Epithelial cell of prostate (primary cell): ENCODE measurements around the gene KRT74.

Experiments used
- DNase-seq: peaks from one replicate; pipeline ENCODE4 v3.0.0-alpha.2; 2011; ENCODE audit warnings: low read depth, low spot score
- H3K27ac ChIP-seq: fragments of 450-650 bp; 2 replicates; pipeline ENCODE4 v1.5.1; 2017; ENCODE audit warnings: mild to moderate bottlenecking

Gene KRT74

DNA sequence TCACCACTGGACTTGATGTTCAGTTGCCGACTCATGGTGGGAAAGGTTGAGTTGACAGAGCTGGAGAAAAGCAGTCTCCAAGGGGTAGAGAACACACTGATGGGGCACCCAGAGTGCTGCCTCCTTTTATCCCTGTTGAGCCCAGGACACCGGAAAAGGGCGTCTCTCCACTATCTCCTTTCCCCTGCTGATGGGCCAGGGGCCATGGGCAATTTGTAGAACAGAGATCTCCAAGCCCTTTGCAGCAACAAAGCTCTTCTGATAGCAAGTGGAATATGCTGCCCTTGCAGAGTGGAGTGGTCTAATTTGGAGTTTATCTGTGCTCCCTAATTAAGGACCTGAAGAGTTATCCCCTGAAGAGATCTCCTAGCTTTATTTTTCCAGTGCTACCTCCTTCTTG, at the start of gene KRT74:
Gene KRT74 (minus strand): TSS at position 101 of the 400 bp plus-strand sequence. CDS start 66 bp downstream, at position 35.
- DNase-seq = no peak
- H3K27ac ChIP-seq = no peak within 1 kb of the TSS

DNA sequence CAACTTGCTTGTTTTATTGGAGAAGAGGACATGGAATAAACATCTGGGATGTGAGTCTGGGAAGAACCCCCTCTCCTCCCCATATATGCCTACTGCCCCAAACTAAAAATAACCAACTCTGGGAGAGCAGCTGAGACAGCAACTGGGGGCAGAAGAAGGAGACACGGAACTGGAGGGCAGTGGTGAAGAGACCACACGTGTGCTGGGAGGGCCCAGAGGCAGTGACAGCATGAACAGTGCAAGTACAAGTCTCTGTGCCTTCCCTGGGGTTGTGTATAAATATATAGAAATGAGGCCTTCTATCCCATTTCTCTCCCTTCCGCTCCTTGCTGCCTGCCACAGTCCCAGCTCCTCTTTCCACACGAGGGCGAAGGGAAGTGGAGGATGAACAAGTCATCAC, 48.7 kb upstream of the KRT74 start:
- DNase-seq = no peak
- H3K27ac ChIP-seq = no peak overlapping the region

DNA sequence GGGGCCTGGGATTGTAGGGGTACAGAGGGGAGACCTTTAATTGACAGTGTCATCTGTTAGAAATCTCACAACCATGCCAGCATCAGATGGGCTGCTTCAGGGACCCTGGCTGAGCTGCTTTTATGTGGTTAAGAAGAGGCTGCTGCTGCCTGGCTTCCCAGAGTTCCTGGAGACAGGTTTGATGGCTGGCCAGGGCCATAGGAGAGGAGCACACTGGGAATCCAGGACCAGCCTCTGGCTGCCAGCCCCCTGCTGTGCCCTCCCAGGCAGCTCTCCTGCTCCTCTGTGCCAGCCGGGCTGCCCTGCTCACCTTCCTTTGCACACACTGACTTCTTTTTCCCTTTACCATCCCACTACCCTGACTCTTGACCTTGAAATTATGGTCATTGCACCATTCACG, 45.2 kb upstream of the KRT74 start:
- DNase-seq = no peak
- H3K27ac ChIP-seq = no peak overlapping the region

DNA sequence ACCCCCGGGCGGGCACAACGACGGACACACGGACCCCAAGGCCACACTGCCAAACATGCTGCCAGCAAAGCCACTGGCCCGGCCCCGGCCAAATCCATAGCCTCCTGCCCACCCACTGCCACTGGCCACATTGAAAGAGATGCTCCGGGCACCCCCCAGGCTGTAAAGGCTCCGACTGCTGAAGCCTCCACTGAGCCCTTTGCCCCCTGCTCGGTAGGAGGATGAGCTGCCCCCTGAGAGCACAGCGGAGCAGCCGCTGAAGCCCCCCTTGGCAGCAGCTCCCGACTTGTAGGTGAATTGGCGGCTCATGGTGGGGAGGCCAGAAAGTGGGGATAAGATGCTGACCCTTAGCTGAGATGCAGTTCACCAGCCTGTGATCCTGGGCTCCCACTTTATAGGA, 44.6 kb upstream of the KRT74 start, which contains the start of gene KRT73:
Gene KRT73 (minus strand): TSS at position 344 of the 400 bp plus-strand sequence. CDS start 35 bp downstream, at position 309.
- DNase-seq = no peak
- no peak within 1 kb of the TSS for H3K27ac ChIP-seq

DNA sequence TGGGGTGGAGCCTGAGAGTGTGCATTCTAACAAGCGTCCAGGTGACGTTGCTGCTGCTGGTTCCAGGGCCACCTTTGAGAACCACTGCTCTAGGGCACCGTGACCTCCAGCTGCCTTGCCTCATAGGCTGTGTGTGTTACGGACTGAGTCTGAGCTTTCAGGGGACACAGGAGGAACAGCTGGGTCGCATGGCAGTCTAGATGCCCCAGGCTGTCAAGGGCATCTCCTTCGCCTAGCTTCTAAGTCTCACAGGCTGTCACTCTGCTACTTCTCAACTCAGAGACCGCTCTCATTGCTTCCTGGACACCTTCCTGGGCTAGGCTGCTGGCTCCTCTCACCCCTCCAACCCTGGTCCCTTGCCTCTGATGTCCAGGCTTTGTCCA, 43.8 kb upstream of the KRT74 start:
- H3K27ac ChIP-seq = no peak overlapping the region
- DNase-seq = no peak

DNA sequence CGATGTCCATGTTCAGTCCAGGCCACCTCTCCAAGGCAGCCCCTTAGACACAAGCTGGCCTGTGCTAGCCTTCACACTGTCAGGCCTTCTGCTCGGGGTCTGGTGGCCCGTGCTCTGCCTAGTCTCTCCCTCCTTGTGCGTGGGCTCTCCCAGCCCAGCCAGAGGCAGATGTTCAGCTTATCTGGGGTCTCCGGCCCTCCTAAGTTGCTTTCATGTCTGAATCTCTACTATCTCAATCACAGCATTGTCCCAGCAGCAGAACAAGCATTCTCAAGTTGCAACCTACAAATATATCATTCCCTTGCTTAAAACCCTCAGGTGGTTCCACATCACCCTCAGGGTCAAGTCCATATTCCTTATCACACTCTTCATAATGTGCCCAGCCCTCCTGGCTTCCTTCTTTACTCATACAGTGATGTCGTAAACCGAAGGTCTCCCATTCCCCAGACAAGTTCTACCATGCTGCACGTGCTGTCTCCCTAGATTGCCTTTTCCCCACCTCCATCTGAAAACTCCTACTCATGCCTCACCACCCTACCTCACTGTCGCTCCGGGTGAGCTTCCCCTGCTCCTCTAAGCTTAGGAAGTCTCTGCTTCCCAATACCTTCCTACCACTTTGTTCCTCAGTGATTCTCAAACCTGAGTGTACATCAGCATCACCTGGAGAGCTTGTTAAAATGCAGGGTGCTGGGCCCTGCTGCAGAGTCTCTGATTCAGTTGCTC, 43.2 kb upstream of the KRT74 start:
- H3K27ac ChIP-seq = no peak overlapping the region
- no peak for DNase-seq

DNA sequence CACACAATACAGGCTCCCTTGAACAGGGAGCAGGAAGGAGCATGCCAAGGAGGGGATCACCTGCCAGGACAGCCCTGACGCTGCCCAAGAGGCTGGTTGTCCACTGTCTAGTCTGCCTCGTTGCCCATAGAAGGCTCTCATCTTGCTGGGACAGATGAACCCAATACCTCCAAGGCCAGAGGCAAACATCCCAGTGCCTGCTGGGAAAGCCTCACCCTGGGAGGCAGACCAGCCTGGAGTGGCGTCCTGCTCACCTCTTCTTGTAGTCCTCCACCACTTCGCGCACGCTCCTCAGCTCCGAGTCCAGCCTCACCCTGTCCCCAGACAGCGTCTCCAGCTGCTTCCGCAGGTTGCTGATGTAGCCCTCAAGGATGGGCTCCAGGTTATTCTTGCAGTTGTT, 42.3 kb upstream of the KRT74 start:
- no peak for DNase-seq
- H3K27ac ChIP-seq = no peak overlapping the region

DNA sequence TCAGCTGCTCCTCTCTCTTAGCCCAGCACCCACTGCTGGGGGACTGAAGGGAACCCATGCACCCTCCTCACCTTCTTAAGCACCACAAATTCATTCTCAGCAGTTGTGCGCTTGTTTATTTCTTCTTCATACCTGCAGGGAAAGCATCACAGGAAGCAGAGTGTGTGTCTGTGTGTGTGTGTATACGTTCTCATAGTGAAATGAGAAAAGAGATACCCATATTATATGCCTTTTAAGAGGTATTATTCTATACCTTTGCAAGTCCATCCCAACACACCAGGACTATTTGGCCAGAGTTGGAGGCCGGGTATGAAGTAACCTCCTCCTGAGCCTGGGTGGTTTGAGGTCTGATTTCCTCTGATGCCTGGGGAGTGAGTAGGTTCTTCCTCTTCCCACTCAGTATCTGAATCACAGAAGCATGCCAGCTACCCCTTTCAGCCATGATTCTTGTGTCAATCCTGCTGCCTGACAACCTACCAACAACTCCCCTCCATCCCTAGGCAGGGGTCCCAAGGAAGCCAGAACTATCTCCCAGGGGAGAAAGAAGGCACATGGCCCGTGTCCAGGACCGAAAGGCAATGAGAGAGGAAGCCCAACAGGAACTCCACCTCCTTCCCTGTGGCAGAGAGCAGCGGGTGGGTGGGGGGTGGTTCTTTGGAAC, 41.7 kb upstream of the KRT74 start:
- no peak for DNase-seq
- no peak overlapping the region for H3K27ac ChIP-seq

DNA sequence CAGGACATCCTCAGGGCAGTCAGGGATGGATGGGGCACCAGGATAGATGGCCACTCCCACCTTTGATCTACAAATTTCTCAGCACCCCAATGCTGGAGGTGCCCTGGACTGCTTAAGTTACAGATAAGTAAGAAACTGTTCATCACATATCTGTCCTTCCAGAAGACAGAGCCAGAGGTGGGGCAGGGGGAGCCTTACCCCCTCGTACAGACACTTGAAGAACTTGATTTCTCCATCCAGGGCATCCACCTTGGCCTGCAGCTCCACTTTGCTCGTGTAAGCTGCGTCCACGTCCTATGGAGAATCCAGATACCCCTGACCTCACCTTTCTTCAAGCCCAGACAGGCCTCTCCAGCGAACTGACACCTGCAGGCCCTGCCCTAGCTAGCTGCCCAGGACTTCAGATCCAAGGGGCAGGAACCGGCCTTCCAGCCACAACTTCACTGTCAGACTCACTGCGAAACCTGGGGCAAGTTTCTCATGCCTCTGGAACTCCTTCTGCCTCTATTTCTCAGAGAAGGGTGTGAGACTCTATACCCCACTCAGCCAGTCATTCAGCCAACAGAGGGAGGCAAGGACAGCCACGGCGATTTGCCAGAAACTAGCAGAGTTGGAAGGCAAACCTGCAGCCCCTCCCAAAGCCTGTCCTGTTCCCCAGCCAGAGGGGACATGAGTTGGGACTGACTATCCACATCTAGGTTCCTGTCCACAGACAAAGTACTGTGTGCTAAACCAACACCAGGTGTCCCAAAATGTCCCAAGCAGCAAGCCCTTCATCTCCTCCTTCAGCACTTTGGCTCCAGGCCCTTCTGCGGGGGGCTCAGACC, 41.0 kb upstream of the KRT74 start:
- no peak for DNase-seq

DNA sequence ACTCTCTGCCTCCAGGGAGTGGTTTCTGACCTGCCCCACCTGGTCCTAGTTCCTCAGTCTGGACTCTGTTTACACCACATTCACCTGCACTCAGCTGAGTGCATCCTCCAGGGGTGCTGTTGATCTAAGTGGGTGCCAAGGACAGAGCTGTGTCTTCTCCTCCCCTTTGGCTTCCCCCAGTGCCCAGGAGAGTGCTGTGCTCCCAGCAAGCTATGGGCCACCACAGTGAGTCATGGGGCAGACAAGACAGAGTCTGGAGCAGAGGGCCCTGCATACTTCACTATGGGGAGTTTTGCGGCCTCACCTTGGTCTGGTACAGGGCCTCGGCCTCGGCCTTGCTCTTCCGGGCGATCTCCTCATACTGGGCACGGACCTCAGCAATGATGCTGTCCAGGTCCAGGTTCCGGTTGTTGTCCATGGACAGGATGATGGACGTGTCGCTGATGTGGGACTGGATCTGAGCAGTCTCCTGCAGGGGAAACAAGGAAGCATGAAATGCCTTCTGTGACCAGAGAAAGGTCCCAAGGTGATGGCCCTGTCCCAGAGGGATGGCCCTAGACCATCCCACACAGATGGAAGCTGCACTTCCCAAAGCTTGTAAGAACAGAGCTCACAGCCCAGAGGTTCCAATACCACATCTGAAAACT, 39.9 kb upstream of the KRT74 start:
- H3K27ac ChIP-seq = no peak overlapping the region
- no peak for DNase-seq

More for the DNA sequence above, 41.0 kb upstream of the KRT74 start:
- H3K27ac ChIP-seq = no peak overlapping the region

DNA sequence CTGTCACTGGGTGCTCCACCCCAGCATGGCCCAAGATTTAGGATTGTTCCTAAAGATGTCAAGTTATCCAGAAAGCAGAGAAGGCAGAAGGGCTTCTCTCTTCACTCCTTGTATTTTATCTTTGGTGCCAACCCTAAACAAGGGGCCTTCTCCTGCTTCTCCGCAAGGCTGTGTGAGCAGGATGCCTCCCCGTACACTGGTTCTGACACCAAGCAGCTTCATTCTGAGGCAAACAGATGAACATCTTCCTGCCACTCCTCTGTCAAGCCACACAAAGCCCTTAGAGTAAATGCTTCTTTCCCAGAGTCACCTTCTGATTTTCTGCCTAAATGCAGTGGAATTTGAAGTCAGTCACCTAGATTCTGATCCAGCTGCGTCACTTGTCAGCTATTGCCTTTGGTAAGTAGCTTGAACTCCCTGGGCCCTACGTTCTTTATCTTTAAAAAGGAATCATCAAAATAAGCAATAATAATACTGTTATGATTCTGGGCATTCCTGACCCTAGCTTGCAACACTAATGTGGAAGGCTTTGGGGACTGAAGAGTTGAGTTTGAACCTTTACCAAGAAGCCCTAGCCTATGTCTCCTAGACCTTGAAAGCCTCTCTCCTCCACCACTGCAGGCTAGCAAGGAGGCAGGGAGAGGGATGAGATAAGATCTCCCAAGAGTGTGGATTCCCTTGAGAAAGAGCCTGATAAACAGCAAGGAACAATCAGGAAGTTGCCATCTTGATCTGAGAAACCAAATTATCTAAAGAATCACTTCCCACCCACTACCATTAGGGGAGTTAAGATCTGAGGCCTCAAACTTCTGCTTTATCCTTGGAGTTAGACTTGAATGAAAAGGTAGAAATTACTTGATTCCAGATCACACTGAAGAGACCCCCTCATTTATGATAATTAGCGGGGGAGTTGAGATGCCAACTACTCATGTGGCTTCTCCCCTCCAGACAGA, 39.1 kb upstream of the KRT74 start:
- no peak overlapping the region for H3K27ac ChIP-seq
- DNase-seq = no peak

DNA sequence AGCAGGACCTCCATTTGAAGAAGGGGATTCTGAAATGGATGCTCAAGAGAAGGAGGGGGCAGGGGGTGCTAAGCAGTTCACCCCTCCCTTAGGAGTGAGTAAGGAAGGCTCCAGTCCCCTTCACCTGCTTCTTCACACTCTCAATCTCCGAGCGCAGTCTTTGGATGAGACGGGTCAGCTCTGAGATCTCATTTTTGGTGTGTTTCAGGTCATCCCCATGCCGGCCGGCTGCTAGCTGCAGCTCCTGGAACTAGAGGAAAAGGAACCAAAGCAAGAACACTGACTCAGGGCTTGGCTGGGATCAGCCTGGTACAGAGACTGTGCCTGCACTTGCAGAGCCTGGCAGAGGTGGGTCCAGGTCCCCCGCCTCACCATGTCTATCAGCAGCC, 37.4 kb upstream of the KRT74 start:
- H3K27ac ChIP-seq = no peak overlapping the region
- DNase-seq = no peak

DNA sequence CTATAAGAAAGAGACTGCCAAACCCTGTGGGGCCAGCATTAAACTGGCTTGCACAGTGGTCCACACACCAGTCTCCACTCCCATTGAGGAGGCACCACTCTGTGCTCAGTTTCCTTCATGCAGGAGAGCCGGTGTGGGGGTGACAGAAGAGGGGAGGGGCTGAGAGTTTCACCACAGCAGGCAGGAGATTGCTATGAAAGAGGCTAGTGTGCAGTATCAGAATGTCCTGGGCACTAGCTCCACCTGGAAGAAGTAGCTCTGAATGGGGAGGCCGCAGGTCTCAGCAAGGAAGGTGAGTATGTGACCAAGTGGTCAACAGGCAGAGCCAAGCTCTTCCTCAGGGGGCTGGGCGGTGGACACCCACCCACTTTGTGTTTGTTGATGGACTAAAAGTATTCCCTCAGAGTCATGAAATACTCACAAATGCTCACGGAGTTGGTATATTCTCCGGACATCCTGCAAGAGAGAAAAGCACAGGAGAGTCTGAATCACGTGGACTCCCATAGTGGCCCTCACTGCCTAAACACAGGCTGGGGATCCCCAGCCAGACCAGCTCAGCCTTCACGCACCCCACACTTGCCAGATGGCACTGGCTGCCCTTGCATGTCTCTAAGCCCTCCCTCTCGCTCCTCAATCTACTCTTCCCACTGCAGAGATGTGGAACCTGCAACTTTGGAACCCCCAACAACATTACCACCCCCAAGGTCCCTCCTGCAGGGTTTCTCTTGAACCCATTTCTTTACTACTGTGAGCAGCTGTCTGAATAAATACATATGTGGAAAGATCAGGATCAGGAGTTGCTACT, 35.4 kb upstream of the KRT74 start:
- no peak for DNase-seq
- H3K27ac ChIP-seq = no peak overlapping the region

DNA sequence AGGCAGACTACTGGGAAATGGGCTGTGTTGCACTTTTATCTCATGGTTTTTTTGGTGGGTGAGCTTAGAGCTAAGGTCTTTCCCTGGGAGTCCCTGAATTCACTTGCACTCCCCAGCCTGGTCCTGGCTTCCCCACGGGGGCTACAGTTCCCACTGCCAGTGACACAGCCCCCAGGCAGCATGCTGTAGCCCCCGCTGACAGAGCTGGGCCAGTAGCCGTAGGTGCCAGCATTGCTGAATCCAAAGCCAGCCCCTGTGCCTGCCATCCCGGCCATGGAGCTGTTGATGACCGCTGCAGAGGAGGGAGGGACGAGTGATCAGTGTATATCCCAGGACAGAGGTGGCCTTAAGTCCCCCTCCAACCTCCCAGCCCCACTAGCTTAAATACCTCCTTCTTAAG, 34.5 kb upstream of the KRT74 start:
- no peak for DNase-seq
- no peak overlapping the region for H3K27ac ChIP-seq

DNA sequence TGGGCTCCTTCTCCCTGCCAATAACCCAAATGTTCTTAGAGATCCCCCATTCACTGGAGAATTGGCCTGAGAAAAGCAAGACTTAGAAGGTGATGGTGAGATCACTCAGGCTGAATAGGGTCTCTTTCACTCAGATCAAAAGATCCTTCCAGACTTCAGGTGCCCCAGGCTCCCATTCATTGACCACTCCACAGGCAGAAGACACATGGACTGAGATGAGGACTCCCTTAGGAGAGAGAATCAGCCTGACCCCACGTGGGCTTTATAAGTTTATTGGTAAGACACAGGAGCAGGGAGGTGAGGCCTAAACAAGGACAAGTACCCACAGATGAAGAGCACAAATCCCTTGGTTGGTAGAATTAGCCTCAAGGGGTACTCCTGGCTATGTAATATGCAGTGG, 33.7 kb upstream of the KRT74 start:
- no peak overlapping the region for H3K27ac ChIP-seq
- DNase-seq = no peak

DNA sequence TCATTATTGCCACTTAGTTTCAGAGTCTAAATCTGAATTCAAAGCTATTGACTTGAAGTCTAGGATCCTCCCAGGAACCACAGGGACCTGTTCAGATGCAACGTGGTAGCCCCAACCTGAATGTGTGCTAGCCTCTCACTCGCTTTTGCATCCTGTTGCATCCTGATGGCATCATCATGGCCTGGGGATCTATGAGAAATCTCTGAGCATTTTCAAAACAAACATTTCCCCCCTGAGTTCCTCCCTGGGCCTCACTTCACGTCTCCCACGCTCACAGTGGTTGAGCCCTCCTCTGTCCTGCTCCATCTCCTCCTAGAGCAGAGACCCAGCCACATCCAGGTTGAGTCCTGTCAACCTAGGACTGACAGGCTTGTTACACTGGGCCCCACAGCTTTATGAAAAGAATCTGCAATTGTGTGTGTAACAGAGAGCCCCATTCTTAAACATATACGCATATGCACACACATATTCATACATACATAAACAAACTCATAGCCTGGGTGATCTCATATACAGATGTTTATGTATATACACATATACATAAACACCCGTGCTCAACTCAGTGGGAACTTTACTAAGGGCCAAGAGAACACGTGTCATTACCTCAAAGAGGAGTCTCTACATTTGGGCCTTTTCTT, 33.1 kb upstream of the KRT74 start:
- no peak for DNase-seq
- no peak overlapping the region for H3K27ac ChIP-seq

DNA sequence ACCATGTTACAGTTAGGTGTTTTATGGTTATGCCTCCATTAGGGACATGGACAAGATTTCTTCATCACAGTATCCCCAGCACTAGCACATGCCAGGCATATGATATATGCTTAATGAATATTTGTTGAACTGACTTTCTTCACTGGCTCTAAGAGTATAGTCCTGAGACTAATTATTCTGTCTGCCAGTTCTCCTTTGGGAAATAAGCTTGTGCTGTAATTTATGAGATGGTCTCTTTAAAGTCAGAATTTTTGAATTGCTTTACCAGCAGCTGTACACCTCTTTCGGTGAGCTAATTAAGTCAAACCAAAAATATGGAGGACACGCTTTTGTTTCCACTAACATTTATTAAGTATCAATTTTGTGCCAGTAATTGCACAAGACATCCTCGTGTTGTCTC, 32.5 kb upstream of the KRT74 start:
- H3K27ac ChIP-seq = no peak overlapping the region
- no peak for DNase-seq

DNA sequence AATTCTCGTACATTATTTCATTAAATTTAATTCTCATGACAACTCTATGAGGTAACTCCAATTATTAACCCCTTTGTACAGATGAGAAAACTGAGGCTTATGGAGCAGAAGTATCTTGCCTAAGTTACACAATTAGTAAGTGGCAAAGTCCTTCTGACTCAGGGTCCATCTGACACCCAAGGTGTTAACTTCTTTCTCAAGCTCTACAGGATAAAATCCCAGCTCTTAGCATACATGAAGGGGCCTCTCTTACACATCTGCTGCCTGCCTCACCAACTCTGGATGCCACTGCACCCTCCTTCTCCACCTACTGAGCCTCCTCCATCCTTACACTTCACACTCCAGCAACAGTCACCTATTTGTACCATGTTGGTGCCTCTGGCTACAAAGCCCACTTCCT, 31.9 kb upstream of the KRT74 start:
- H3K27ac ChIP-seq = no peak overlapping the region
- no peak for DNase-seq
